HG03025 (cell line): ENCODE data around the gene LYRM1.
"Not testable (repeated sequence)": the region's sequence is repeated elsewhere in the genome, so short reads cannot be mapped to it uniquely, and the experiment has no call there.

Experiments
- ATAC-seq: cut with Tn5 transposase; IDR thresholded peaks from one replicate; pipeline ENCODE4 v1.9.1; 2021; ENCODE audit warnings: mild to moderate bottlenecking, moderate library complexity; ENCODE audit not compliant: unreplicated experiment, low FRiP score

The LYRM1 gene

DNA sequence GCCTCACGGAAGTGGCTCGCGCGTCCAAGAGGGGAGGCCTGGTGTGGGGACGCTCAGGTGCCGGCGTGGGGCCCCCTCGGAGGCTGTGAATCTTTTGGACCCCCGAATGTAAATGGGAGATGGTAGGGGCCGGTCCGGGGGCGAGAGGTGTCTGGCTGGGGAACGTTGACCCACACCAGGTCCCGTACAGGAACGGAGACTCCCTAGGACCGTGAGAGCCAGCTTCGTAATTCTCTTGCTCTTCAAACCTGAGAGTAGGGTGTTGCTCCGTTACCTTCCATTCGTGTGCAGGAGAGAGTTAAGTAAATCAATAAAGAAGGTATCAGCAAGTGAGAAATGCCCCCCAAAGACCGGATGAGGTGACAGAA lies 481 bp downstream of the LYRM1 start:
- no peak for ATAC-seq

DNA sequence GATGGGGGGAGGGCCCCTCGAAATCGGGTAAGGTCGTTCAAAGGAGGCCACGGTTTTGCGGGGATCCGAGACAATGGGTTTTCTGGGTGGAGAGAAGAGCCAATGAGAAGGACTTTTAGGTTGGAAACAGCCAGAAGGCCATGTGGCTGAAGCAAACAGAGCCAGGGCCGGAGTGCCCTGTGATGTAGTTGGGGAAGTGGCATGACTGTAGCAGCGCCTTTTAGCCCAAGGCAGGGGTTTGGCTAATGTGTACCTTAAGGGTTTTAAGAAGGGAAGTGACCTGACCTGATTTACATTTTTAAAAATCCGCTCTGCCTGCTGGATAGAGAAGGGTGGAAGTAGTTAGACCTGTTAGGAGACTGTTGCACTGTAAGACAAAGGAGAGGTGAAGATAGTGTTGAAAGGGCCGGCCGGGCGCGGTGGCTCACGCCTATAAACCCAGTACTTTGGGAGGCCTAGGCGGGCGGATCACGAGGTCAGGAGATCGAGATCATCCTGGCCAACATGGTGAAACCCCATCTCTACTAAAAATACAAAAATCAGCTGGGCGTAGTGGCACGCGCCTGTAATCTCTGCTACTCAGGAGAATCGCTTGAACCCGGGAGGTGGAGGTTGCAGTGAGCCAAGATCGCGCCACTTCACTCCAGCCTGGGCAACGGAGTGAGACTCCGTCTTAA lies 1.0 kb downstream of the LYRM1 start:
- ATAC-seq: no peak

DNA sequence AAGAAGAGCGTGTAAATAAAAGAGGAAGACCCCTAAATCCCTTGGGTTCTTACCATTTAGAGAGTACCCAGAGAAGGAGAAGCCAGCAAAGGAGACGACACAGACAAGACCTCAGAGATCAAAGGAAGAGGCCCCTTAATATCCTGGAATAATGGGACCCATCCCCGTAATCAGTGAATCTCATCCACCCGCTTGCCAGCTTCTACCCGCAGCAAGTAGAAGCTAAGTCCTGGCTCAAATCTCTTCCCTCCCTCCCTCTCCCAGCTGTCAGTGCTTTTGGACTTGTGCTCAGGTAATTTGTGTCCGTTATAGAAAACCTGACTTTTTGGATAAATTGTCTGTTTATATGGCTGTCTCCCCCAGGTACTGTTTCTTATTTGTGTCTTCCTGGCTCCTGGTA lies 1.9 kb downstream of the LYRM1 start:
- ATAC-seq: no peak

DNA sequence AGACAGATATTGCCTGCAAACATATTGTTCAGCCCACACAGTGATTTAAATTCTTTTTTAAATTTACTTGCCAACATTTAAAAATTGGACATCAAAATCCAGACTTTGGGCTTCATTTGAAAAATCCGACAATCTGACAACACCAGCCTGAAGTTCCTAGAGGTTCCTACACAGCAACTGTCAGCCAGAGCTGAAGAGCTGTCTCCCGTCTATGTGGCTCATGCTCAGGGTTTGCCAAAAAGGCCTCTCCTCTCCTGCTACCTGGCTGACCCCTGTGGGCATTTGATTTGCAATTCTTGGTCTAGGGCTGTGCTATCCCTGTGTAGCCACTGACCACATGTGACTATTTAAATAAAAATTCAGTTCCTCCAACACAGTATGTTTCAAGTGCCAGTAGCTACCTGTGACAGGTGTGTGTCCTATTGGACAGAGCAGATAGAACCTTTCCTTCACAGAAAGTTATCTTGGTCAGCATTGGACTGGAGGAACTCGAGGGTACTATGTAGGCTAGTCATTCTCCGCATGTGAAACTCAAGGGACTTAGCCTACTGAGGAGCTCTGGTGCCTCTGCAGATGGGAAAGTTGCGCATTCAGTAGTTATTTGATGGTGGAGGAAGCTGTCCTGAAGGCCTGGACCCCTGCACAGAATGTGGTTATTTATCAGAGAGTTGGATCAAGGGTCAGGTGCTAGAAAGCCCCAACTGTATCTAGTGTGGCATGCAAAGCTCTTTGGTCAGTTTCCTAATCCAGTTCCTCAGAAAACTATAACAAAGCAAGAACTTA lies 2.7 kb downstream of the LYRM1 start:
- no peak for ATAC-seq

DNA sequence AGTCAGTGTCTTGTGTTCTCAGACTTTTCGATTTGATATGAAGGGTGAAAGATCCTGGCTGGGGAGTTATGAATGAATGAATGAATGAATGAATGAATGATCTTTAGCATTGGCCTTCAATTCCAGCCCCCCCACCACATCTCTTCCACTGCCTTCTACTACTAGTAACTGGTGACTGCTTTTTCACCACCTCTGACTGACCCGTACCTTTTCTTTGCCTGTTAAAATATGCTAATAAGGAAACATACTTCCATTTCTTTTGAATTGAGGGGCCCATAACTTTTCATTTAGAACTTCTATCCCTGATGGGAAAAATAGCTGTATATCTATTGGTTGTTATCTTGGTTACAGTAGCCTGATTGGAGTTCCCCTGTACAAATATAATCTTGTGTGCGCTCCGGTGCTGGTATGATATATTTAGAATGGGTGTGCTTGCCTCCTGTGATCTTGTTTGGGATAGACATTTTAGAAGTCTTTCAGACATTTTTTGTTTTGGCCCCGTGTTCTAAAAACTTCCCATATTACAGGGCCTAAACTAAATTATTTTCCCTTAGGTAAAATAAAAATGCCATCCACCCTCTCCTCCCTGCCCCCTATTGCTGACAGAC lies 3.4 kb downstream of the LYRM1 start:
- no peak for ATAC-seq

DNA sequence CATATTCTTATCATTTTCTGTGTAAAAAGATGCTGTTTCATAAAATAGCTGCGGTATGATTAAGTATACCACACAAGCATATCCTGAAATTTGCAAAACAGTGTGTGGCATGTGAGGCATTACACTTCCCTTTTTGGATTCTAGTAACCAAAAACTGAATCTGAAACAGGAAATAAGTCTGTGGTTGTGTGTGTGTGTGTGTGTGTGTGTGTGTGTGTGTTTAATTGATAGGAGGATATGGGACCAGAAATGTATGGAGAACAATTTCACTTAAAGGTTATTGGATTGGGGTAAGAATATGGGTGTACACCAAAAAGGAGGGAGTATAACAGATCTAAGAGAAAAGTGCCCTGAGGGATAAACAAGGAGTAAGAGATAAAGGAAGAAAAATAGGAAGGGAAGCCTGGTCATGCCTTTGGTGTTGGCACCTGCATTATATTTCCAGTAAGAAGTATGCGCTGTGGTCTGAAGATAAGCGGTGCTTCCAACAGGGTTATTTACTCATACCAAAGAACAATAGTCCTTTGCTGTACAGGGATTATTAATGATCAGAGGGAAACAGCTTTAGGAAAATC lies 4.0 kb downstream of the LYRM1 start:
- no peak for ATAC-seq

DNA sequence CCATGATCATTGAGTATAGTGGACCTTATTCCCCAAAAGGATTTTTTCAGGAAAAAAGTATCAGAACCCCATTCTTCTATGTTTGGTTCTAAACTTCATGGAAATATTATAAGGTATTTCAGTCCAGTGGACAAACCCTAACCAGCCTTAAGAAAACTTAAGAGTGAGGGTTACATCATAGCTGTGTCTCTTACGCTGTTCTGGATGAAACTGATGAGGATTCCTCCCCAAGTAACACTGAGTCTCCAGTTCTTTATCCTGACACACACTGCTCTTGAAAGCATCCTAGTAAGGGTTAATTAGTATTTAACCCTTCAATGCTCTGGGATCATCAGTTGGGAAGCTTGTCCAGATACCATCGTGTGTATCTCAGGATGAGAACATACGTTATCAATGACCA lies 5.0 kb downstream of the LYRM1 start:
- no peak for ATAC-seq

DNA sequence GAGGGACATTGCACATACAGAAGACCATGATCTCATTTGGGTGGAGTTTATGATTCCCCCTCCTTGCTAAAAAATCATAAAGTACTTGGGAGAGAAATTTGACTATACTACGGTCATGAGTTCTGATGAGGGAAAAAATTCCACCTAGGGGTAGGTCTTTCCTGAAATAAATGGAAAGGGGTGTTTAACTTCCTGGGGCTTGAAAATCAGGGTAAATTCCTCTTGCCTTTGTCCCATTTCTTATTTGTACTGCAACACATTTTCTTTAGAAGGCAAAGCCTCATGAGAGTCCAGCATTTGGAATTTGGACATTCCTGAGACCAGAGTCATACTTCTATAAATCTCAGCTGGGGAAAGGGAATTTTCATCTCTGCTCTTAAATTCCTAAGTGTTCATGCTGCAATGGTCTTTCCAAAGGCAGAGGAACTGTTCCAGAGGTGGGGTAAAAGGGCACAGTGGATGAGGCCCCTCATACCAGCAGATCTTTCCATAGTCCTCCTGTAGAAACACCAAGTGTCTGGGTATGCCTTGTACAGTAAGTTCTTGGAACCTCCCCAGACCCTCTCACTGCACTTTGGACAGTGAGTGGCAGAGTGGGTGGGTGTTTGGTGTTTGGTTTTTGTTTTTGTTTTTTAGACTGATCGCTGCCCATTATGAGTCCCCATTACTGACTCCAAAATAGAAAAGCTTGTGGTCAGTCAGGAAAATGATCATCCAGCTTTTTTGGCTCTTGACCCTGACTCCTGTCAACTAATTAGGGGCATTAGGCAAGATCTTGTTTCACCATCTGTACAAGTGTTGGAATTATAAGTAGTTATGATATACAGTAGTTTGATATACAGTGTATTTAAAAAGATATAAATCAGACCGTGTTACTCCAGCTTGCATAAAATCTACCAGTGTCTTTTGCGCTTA lies 6.0 kb downstream of the LYRM1 start:
- ATAC-seq: no peak

DNA sequence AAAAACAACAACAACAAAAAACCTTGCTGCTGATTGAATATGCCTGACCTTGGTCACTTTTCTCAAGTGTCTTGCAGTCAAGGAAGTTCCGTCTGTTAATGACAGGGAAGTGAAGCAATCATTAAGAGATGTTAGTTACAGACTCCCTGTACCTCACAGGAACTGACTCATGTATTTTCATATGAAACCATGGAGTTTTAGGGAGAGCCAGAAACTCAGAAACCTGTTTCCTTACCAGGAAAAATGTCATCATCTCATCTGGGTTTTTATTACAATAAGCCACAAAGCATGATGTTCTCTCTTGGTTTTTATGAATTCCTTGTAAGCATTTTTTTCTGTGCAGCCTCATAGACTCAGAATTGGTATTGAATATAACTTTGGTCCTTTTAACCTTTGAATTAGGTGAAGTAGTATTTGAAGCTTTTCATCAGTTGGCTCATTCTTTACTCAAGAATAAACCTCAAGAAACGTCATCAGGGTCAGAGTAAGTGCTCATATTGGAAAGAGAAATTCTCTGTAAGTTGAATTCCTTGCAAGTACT lies 10.3 kb downstream of the LYRM1 start:
- ATAC-seq: no peak

DNA sequence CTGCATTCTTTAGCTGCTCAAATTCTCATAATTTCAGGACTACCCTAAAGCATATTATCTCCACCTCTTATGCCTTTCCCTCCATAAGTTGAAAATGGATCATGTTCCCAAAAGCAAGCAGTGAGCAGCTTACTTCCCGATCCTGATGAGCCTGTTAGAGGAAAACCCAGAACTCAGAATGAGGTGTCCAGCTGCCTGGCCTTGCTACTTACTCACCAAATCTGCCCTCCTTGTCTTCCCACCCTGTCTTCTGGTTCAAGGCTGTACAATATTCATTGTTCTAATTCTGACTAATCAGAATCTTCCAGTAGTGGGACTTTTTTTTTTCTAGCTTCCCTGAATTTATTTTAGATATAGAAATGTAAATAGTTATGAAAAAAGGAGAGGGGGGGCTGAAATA lies 10.8 kb downstream of the LYRM1 start:
- no peak for ATAC-seq

DNA sequence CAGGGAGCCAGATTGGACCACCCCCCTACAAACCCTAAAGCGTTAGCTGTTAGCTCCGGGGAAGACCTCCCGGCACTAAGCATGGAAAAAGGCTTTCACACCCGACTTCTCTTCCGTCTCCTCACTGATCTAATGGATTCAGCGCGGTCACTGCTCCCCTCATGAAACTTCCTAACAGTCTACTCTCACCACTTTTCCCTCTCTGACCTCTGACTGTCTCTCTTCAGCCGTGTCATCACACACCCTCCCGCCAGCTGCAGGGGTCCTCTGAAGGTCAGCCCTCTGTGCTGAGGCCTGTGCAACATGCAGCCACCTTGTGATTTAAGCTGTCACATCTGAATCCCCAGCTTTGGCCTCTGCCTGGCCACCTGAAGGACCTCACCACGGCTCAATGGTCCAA lies 15.7 kb downstream of the LYRM1 start:
- ATAC-seq: no peak

DNA sequence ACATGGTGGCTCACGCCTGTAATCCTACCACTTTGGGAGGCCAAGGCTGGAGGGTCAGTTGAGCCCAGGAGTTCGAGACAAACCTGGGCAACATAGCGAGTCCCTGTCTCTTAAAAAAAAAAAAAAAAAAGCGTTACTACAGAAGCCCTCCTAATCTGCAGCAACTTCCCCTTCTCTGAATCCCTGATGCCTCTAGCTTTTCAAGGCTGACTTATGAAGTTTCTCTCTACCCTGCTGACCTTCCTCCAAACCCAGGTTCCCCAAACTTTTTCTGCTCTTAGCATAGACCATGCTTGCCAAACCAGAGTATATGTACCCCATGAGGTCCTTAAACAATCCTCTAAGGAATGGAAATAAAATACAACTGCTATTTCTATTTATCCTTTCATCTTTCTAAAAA lies 16.4 kb downstream of the LYRM1 start:
- no peak for ATAC-seq

DNA sequence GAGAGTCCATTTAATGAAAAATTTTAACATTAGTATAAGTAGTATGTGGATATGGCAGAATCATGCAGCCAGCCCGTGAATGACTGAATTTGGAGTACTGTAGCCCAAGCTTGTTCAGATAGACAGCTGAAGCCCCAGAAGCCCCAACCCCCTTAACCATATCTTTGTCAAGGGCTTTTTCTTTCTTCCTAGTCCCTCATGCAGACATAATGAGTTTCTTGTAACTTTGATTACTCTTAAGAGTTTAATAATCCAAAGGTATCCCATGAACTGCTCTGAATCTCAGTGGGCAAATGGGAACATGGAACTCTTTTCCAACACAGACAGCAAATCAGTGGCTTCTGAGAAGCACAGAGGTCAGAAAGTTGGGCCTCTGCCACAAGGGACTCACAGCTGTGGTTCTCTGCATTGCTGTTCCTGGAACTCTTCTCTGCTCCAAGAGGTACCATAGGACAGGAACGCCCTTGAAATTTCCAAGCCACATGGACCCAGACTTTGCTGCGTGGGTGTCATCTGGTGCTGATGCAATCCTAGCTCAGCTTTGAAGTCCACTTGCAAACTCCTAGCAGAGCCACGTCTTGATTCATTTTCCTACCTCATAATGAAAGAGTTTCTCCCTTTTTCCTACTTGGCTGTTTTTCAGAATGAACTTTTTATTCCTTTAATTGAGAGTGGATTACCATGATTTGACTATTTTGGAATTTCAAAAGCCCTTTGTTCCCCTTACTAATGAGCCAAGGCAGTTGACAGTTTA lies 18.1 kb downstream of the LYRM1 start:
- no peak for ATAC-seq

DNA sequence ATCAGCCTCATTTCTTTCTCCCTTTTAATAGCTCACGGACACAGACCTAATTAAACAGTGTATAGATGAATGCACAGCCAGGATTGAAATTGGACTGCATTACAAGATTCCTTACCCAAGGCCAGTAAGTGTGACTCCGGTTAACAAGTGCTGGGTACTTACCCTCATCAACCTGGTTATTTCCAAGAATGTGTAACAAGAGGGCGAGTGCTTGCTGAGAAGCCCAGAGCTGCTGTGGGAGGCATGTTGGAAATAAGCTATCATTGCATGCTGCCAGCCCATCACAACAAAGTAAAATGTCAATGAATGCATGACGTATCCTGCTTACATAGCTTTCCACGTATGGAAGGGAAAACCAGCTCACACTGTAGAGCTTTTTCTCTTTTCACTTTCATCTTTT lies 19.5 kb downstream of the LYRM1 start:
- ATAC-seq: no peak

DNA sequence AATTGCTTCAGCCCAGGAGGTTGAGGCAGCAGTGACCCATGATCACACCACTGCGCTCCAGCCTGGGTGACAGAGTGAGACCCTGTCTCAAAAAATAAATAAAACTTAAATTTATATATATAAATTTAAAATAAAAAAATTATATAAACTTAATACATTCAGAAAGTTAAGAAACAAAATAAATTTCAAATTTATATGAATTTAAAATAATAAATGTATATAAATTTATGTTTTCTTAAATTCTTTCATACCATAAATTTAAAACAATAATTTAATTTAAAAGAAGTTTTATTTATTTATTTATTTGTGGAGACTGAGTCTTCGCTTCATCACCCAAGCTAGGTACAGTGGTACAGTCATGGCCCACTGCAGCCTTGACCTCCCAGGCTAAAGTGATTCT lies 20.2 kb downstream of the LYRM1 start:
- no peak for ATAC-seq

DNA sequence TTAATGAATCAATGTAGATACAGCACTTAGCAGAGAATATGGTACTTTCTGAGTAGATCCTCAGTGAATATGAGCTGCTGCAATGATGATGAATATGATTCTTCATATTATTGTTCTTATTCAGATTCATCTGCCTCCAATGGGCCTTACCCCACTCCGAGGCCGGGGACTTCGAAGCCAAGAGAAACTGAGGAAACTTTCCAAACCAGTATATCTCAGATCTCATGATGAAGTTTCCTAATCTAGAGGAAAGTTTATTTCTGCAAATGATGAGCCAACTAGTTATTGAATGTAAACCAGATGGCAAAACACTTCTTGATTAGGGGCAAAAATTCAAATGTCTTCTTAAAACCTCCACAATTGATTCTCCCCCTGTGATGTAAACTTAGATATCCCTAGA lies 23.3 kb downstream of the LYRM1 start:
- no peak for ATAC-seq

DNA sequence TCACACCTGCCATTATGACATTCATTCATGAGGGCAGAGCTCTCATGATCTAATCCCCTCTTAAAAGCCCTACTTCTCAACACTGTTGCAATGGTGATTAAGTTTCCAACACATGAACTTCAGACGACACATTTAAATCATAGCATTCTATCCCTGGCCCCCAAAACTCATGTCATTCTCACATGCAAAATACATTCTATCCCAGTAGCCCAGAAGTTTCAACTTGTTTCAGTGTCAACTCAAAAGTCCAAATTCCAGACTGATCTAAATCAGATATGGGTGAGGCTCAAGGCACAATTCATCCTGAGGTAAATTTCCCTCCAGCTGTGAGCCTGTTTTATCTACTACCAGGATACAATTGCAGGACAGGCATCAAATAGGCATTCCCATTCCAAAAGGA lies 25.2 kb downstream of the LYRM1 start:
- no peak for ATAC-seq

DNA sequence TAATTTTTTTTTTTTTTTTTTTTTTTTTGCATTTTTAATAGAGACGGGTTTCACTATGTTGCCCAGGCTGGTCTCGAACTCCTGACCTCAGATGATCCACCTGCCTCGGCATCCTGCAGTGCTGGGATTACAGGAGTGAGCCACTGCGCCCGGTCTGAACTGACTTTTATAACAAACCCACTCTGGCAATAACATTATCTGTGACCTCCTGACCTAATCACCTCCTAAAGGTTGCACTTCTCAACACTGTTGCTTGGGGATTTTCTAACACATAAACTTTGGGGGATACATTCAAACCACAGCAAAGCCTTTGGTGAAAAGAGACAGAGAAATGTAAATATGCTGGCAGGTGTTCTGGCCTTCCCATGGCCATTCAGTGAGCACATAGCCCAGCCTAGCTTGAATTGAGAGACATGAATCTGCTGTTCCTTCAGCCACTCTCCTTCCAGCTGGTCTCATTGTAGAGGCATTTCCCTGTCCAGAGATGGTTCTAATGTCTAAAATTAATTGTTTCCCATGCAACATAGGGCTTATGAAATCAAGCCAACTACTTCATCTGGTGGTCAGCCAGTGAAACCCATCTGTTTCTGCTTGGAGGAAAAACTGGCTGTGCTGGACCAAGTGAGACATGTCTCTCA lies 28.3 kb downstream of the LYRM1 start:
- no peak for ATAC-seq

DNA sequence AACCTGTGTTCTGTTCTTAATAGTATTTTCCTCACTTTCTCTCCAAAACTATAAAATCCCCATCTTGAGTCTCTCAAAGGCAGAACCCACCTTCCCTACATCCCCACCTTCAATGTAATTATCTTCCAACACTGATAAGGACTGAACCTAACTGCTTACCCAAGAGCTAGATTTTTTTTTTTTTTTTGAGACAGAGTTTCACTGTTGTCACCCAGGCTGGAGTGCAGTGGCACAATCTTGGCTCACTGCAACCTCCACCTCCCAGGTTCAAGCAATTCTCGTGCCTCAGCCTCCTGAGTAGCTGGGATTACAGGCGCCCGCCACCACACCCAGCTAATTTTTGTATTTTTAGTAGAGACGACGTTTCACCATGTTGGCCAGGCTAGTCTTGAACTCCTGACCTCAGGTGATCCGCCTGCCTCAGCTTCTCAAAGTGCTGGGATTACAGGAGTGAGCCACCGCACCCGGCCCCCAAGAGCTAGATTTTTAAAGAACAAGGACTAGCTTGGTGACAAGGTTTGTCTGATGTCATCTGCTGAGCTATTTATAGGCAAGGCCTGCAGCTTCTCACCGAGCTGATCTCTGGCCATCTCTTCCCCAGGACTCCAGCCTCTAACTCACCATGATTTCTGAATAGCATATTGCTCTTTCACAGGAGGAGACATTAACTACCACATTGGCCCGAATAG lies 29.2 kb downstream of the LYRM1 start:
- not testable (repeated sequence) for ATAC-seq
